Bronchial epithelial cell (primary cell): ENCODE results near the gene ZNF792. TPM values are rescaled to one million over a fixed set of nuclear protein-coding genes. Genes with fewer than 3 reads are reported as not detected.
"Not testable (repeated sequence)": the region's sequence is repeated elsewhere in the genome, so short reads cannot be mapped to it uniquely, and the experiment has no call there.

Source experiments
- DNase-seq: peaks from one replicate; pipeline ENCODE4 v3.0.0-alpha.2; 2010; ENCODE audit warnings: low read depth
- FAIRE-seq: peaks from 2 replicates; lab custom pipeline; 2011; peaks lifted over from hg19 to GRCh38; lab: Jason Lieb, UNC
- H3K27me3 ChIP-seq: 2 replicates; pipeline ENCODE4 v1.5.1; 2011; ENCODE audit warnings: low read length; ENCODE audit not compliant: control insufficient read depth, insufficient read depth
- H3K36me3 ChIP-seq: 2 replicates; pipeline ENCODE4 v1.5.1; 2011; ENCODE audit warnings: low read length; ENCODE audit not compliant: control insufficient read depth, insufficient read depth
- H3K4me3 ChIP-seq: 2 replicates; pipeline ENCODE4 v1.5.1; 2011; ENCODE audit warnings: mild to moderate bottlenecking, low read depth, low read length, control low read depth
- total RNA-seq: library from RNA; depleted of rRNA; stranded (reverse); fragments of >200 nt; gene quantifications from 2 replicates; pipeline ENCODE4 v1.2.1, GENCODE V29; 2014
- TF ChIP-seq, protein P1 (sequence below): IDR thresholded peaks from 2 replicates; pipeline ENCODE4 v1.5.1; 2011; ENCODE audit warnings: mild to moderate bottlenecking, moderate library complexity, low read length, control low read depth, inconsistent platforms; ENCODE audit not compliant: insufficient read depth, severe bottlenecking

ZNF792 gene
- total RNA-seq, 1 donor from 2014 or later, result 1.8 TPM

DNA sequence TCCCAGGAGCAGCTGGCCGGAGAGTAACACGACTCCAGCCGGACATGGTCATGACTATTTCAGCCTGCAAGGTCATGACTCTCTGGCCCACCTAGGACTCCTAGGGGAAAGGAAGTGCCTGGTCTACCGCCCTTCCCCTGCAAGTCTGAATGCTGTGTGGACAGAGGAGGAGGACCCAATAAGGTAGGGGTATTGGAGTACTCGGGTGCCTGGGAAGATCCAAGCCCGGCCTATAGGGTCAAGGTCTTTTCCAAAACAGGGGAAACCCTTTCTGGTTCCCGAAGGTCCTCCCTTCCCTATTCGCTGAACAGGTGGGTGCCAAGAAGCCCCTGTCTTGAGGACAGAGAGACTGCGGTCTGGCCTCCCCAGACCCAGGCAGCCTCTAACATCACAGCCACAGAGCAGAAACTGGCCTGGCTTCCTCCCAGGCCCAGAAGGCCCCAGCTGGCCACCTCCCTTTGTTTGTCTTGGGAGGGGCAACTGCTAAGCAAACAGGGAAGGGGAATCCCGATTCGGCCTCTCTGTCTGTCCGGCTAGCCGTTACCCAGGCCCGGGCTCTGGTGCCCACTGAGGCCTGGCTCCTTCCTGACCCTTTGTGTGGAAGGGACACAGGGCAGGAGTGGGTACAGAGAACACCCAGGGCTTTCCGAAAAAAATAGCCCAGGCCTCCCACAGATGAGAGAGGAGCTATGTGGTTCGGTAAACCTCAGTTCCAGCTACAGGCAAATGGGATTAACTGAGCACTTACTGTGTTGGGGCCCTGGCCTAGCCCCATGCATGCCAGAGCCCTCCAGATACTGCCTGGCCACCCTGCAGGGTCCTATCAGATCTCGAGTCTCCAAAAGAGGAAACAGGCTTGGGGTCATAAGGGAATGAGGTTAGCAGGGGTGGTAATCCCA lies 30.9 kb upstream of the ZNF792 start:
- Histone ChIP-seq H3K4me3 (no peak overlapping the region), H3K36me3 (no peaks in the 10 kb centered on the region), H3K27me3 (no peaks in the 10 kb centered on the region)
- DNase-seq, result no peak
- FAIRE-seq, result no peak
- TF ChIP-seq, protein P1, sequence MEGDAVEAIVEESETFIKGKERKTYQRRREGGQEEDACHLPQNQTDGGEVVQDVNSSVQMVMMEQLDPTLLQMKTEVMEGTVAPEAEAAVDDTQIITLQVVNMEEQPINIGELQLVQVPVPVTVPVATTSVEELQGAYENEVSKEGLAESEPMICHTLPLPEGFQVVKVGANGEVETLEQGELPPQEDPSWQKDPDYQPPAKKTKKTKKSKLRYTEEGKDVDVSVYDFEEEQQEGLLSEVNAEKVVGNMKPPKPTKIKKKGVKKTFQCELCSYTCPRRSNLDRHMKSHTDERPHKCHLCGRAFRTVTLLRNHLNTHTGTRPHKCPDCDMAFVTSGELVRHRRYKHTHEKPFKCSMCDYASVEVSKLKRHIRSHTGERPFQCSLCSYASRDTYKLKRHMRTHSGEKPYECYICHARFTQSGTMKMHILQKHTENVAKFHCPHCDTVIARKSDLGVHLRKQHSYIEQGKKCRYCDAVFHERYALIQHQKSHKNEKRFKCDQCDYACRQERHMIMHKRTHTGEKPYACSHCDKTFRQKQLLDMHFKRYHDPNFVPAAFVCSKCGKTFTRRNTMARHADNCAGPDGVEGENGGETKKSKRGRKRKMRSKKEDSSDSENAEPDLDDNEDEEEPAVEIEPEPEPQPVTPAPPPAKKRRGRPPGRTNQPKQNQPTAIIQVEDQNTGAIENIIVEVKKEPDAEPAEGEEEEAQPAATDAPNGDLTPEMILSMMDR, result no peak

DNA sequence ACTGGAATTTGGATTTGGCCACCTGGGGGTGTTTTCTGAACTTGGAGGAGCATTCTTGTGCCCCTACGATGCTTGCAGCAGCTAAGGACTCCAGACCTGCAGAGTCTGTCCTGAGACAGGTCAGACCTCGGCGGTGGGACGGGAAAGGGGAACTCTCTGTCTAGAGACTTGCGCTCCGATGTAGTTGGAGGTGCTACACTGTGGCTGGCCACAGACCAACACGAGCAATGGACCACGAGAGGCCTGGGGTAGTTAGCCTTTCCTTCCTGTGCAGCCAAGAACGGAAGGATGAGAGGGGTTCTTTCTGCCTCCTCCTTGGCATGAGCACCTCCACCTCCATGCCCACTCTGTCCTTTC lies 30.2 kb upstream of the ZNF792 start:
- H3K27me3 ChIP-seq, result peaks cover 1% of the 10 kb centered on the region
- H3K36me3 ChIP-seq, result no peaks in the 10 kb centered on the region
- DNase-seq (no peak), FAIRE-seq (no peak)
- TF ChIP-seq, protein P1, result no peak
- H3K4me3 ChIP-seq, result no peak overlapping the region

DNA sequence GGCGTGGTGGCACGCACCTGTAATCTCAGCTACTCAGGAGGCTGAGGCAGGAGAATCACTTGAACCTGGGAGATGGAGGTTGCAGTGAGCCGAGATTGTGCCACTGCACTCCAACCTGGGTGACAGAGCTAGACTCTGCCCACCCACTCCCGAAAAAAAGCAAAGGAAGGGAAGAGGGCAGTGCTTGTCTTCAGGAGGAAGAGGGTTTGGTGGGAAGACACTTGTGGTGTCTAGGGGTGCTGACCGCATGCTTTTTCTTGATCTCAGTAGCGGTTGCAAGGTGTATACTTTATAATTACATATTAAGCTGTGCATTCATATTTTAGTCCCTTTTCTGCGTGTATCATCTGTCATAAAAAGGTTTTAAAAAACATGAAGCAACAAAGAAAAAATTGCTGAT lies 28.6 kb upstream of the ZNF792 start:
- H3K4me3 ChIP-seq, DNase-seq, FAIRE-seq, H3K36me3 ChIP-seq, H3K27me3 ChIP-seq: not testable (repeated sequence)

DNA sequence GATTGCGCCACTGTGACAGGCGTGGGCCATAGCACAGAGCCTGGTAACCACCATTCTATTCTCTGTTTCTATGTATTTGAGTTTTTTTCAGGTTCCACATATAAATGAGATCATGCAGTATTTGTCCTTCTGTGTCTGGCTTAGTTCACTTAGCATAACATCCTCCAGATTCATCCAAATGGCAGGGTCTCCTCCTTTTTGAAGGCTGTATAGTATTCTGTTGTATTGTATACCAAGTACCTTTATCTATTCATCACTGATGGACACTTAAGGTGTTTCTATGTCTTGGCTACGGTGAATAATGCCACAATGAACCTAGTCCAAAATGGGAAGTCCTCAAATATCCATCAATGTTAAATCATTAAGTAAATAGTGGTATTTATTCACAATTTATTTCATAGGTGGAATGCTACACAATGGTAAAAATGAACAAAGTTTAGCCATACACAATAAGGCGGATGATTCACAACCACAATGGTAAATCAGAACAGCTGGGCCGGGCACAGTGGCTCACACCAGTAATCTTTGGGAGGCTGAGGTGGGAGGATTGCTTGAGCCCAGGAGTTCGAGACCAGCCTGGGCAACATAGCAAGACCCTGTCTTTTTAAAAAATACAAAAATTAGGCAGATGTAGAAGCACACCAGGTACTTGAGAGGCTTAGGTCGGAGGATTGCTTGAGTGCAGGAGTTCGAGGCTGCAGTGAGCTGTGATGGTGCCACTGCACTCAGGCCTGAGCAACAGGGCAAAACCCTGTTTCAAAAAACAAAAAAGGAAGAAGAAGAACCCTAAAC lies 27.7 kb upstream of the ZNF792 start:
- FAIRE-seq, result no peak
- DNase-seq, result no peak
- H3K27me3 ChIP-seq, result peaks cover 1% of the 10 kb centered on the region
- TF ChIP-seq, protein P1, result no peak
- no peaks in the 10 kb centered on the region for H3K36me3 ChIP-seq
- H3K4me3 ChIP-seq, result no peak overlapping the region

DNA sequence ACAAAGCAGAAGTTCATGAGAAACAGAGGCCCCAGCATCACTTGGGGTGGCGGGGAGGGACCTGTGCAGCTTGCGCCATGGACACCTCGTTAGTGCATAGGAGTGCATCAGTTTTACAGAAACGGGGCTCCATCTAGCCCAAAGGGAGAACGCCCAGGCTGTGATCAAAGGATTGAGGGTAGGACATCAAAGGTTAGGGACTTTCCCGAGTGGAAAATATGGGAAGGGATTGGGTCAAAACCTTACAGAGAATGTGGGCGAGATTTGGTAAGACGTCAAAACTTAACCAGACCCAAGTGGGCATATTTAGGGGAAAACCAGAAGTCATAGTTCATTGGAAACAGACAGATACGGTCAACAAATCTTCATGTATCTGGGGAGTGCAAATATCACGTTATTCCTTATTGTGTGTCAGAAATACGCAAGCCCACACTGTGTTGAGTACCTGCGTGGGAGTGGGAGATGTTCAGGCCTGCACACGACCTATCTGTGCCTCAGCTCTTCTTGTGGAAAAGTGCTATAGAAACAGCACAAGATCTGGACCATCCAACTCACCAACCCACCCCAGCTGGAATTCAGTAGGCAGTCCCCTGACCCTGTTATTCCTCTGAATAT lies 26.7 kb upstream of the ZNF792 start:
- DNase-seq (no peak), FAIRE-seq (no peak)
- Histone ChIP-seq H3K4me3 (no peak overlapping the region), H3K36me3 (no peaks in the 10 kb centered on the region), H3K27me3 (peaks cover 1% of the 10 kb centered on the region)
- TF ChIP-seq, protein P1, result no peak

DNA sequence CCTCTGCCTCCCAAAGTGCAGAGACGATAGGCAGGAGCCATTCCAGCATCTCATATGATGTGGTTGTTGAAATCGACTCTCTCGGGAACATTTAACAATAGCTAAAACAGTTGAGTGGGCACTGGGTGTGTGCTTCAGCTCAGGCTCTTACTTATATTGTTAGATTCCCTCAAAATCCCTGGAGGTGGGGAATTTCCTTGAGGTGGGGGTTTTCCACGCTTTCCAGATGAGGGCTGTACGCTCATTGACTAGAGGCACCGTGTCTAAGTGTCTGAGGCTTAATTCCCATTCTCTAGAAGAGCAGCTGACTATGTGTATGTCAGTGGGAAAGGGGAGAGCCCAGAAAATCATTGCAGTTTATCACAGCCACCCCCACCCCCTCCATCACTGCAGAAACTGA lies 25.3 kb upstream of the ZNF792 start:
- TF ChIP-seq, protein P1, result no peak
- Histone ChIP-seq H3K27me3 (peaks cover 1% of the 10 kb centered on the region), H3K36me3 (no peaks in the 10 kb centered on the region), H3K4me3 (no peak overlapping the region)
- FAIRE-seq (no peak), DNase-seq (no peak)
